ENCODE results near the gene NME4.
"Not testable (repeated sequence)": the region's sequence is repeated elsewhere in the genome, so short reads cannot be mapped to it uniquely, and the experiment has no call there.

DNA sequence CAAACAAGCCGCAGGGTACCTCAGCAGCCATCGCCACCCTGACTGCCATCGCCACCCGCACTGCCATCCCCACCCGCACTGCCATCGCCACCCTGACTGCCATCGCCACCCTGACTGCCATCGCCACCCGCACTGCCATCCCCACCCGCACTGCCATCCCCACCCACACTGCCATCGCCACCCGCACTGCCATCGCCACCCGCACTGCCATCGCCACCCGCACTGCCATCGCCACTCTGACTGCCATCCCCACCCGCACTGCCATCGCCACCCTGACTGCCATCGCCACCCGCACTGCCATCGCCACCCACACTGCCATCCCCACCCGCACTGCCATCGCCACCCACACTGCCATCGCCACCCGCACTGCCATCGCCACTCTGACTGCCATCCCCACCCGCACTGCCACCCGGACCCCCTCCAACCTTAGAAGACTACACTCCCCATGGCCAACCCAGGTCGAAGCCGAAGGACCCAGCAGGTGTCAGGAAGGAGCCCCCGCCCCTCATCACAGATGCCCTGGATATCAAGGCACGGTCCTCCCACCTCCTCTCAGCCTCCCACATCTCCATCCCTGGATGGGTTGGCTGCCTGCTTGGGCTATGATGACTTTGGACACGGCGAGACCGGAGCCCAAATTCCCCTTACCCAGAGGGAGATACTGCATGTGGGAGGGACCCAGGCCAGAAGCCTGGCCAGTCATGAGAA lies 18.7 kb upstream of the NME4 start:
- TF ChIP-seq EP300 (IDR thresholded peaks at IDR 0.05; ENCODE audit: borderline replicate concordance in 1 of 2, control insufficient read depth in 1 of 2, low read depth in 2 of 2, low read length in 2 of 2); POLR2AphosphoS5 (IDR thresholded peaks at IDR 0.05; ENCODE audit: low read length); NR2C2 (IDR thresholded peaks at IDR 0.05; ENCODE audit: borderline replicate concordance, control insufficient read depth, insufficient read length, low read depth); POLR2A (IDR thresholded peaks at IDR 0.05; ENCODE audit: low read depth, low read length); CTCF (IDR thresholded peaks at IDR 0.05 in 2 of 3, conservative IDR thresholded peaks at IDR 0.05 in 1 of 3; ENCODE audit: control insufficient read depth in 2 of 3, extremely low read depth in 1 of 3, insufficient read depth in 1 of 3, low read depth in 3 of 3, low read length in 3 of 3); EZH2 (IDR thresholded peaks at IDR 0.05; ENCODE audit: borderline replicate concordance, control insufficient read depth, low read depth, low read length); SMC3 (IDR thresholded peaks at IDR 0.05; ENCODE audit: borderline replicate concordance, low read length): not testable (repeated sequence)
